HEK293 (cell line): ENCODE measurements around the gene AXIN1.
A peak's percentile ranks its signal among the peaks of the same experiment; 100 is the strongest.

Experiments used
- CTCF ChIA-PET: fragments of 350-600 bp; formaldehyde crosslinking; extraction: SDS; loops from one replicate; lab custom pipeline; 2021; ENCODE audit warnings: antibody characterized with exemption; lab: Yijun Ruan, JAX
- POLR2A ChIA-PET: fragments of 300-600 bp; formaldehyde crosslinking; extraction: SDS; loops from one replicate; lab custom pipeline; 2020; ENCODE audit warnings: antibody characterized with exemption, inconsistent platforms; lab: Yijun Ruan, JAX
- H3K27ac ChIP-seq: fragments of 200-500 bp; sonication (Bioruptor generic); 2 replicates; pipeline ENCODE4 v1.5.1; 2014; ENCODE audit warnings: low read depth, low read length, control low read depth, inconsistent platforms; ENCODE audit errors: extremely low read depth
- H3K36me3 ChIP-seq, 2 experiments: fragments of 200-500 bp in 1 of 2; sonication (Bioruptor generic) in 1 of 2; 1 replicate in 1 of 2; 2 replicates in 1 of 2; pipeline ENCODE4 v1.5.1; 2014 to 2017; ENCODE audit warnings: inconsistent platforms in 2 of 2, low read length in 2 of 2; ENCODE audit not compliant: control insufficient read depth in 2 of 2, insufficient read depth in 1 of 2
- H3K4me1 ChIP-seq: fragments of 200-500 bp; sonication (Bioruptor generic); 2 replicates; pipeline ENCODE4 v1.5.1; 2014; ENCODE audit warnings: mild to moderate bottlenecking, low read length, inconsistent platforms; ENCODE audit not compliant: control insufficient read depth, insufficient read depth
- H3K4me3 ChIP-seq: 2 replicates; pipeline ENCODE4 v1.5.1; 2011; ENCODE audit warnings: low read depth, mild to moderate bottlenecking, control low read depth, low read length, moderate library complexity
- H3K9me3 ChIP-seq: fragments of 200-500 bp; sonication (Bioruptor generic); 2 replicates; pipeline ENCODE4 v1.5.1; 2014; ENCODE audit warnings: low read depth, low read length, inconsistent platforms; ENCODE audit not compliant: control insufficient read depth, insufficient read depth
- SP7 ChIP-seq: fragments of 450-650 bp; formaldehyde crosslinking; IDR thresholded peaks from 2 replicates; pipeline ENCODE4 v1.5.1; 2016; ENCODE audit warnings: missing biosample characterization, missing genetic modification characterization
- YY1 ChIP-seq: fragments of 450-650 bp; formaldehyde crosslinking; IDR thresholded peaks from 2 replicates; pipeline ENCODE4 v1.5.1; 2018; ENCODE audit warnings: missing biosample characterization, missing genetic modification characterization
- ZBTB10 ChIP-seq: fragments of 450-650 bp; formaldehyde crosslinking; IDR thresholded peaks from 2 replicates; pipeline ENCODE4 v1.5.1; 2016; ENCODE audit warnings: missing biosample characterization, missing genetic modification characterization
- ZBTB48 ChIP-seq: fragments of 450-650 bp; formaldehyde crosslinking; IDR thresholded peaks from 2 replicates; pipeline ENCODE4 v1.5.1; 2016; ENCODE audit warnings: missing biosample characterization, missing genetic modification characterization
- ZBTB6 ChIP-seq: fragments of 450-650 bp; formaldehyde crosslinking; IDR thresholded peaks from 2 replicates; pipeline ENCODE4 v1.5.1; 2017; ENCODE audit warnings: missing biosample characterization, missing genetic modification characterization
- ZFHX2 ChIP-seq: fragments of 450-650 bp; formaldehyde crosslinking; conservative IDR thresholded peaks from 2 replicates; pipeline ENCODE4 v1.5.1; 2016; ENCODE audit warnings: missing biosample characterization, missing genetic modification characterization
- ZNF174 ChIP-seq: fragments of 450-650 bp; formaldehyde crosslinking; IDR thresholded peaks from 2 replicates; pipeline ENCODE4 v1.5.0; 2017; ENCODE audit warnings: missing biosample characterization, mild to moderate bottlenecking, missing genetic modification characterization
- ZNF23 ChIP-seq: fragments of 450-650 bp; formaldehyde crosslinking; IDR thresholded peaks from 2 replicates; pipeline ENCODE4 v1.5.1; 2016; ENCODE audit warnings: missing biosample characterization, missing genetic modification characterization, borderline replicate concordance
- ZNF248 ChIP-seq: fragments of 450-650 bp; formaldehyde crosslinking; IDR thresholded peaks from 2 replicates; pipeline ENCODE4 v1.5.1; 2017; ENCODE audit warnings: missing biosample characterization, missing genetic modification characterization
- ZNF26 ChIP-seq: fragments of 450-650 bp; formaldehyde crosslinking; IDR thresholded peaks from 2 replicates; pipeline ENCODE4 v1.5.1; 2016; ENCODE audit warnings: missing biosample characterization, missing genetic modification characterization
- ZNF311 ChIP-seq: fragments of 450-650 bp; formaldehyde crosslinking; IDR thresholded peaks from 2 replicates; pipeline ENCODE4 v1.5.1; 2017; ENCODE audit warnings: missing biosample characterization, missing genetic modification characterization, borderline replicate concordance
- ZNF416 ChIP-seq: fragments of 450-650 bp; formaldehyde crosslinking; IDR thresholded peaks from 2 replicates; pipeline ENCODE4 v1.5.1; 2016; ENCODE audit warnings: missing biosample characterization, missing genetic modification characterization
- ZNF48 ChIP-seq: fragments of 450-650 bp; formaldehyde crosslinking; IDR thresholded peaks from 2 replicates; pipeline ENCODE4 v1.5.1; 2016; ENCODE audit warnings: missing biosample characterization, missing genetic modification characterization
- ZNF488 ChIP-seq: fragments of 450-650 bp; formaldehyde crosslinking; IDR thresholded peaks from 2 replicates; pipeline ENCODE4 v1.5.1; 2016; ENCODE audit warnings: missing biosample characterization, missing genetic modification characterization
- ZNF558 ChIP-seq: fragments of 450-650 bp; formaldehyde crosslinking; IDR thresholded peaks from 2 replicates; pipeline ENCODE4 v1.5.1; 2016; ENCODE audit warnings: missing biosample characterization, missing genetic modification characterization
- ZNF623 ChIP-seq: fragments of 450-650 bp; formaldehyde crosslinking; IDR thresholded peaks from 2 replicates; pipeline ENCODE4 v1.5.1; 2016; ENCODE audit warnings: missing biosample characterization, missing genetic modification characterization
- ZNF654 ChIP-seq: fragments of 450-650 bp; formaldehyde crosslinking; IDR thresholded peaks from 2 replicates; pipeline ENCODE4 v1.5.1; 2016; ENCODE audit warnings: low read depth, missing biosample characterization, missing genetic modification characterization
- ZNF76 ChIP-seq: fragments of 450-650 bp; formaldehyde crosslinking; IDR thresholded peaks from 2 replicates; pipeline ENCODE4; 2016; ENCODE audit warnings: low read depth, missing biosample characterization, missing genetic modification characterization, borderline replicate concordance
- ZNF837 ChIP-seq: fragments of 450-650 bp; formaldehyde crosslinking; IDR thresholded peaks from 2 replicates; pipeline ENCODE4 v1.5.1; 2016; ENCODE audit warnings: missing biosample characterization, missing genetic modification characterization
- ZSCAN4 ChIP-seq: fragments of 450-650 bp; formaldehyde crosslinking; IDR thresholded peaks from 2 replicates; pipeline ENCODE4 v1.5.1; 2017; ENCODE audit warnings: missing biosample characterization, missing genetic modification characterization

The AXIN1 gene

GRCh38 chr16:356741-357140, 4.2 kb upstream of the AXIN1 start:
- H3K27ac ChIP-seq, result no peak overlapping the region
- H3K4me1 ChIP-seq, result no peaks in the 10 kb centered on the region
- no peaks in the 10 kb centered on the region for H3K36me3 ChIP-seq
- H3K4me3 ChIP-seq, result no peak overlapping the region
- no peaks in the 10 kb centered on the region for H3K9me3 ChIP-seq
- CTCF ChIA-PET, result interaction anchor here (0.5 kb wide), 1 partner anchor 34 kb away, joined by 4 read pairs; no protein-coding TSS in a partner anchor
- POLR2A ChIA-PET, result interaction anchor here (1.4 kb wide), 1 partner anchor 290 kb away, joined by 4 read pairs; no protein-coding TSS in a partner anchor
- TF ChIP-seq YY1 (no peak), ZSCAN4 (tag by site-specific recombination) (no peak), ZNF23 (tag by site-specific recombination) (no peak), ZNF623 (tag by site-specific recombination) (no peak), ZBTB10 (tag by site-specific recombination) (no peak), ZBTB6 (tag by site-specific recombination) (no peak), ZNF488 (no peak), ZNF174 (no peak), ZFHX2 (tag by site-specific recombination) (no peak), ZNF837 (tag by site-specific recombination) (no peak), ZBTB48 (no peak), SP7 (tag by site-specific recombination) (no peak), ZNF311 (tag by site-specific recombination) (no peak), ZNF26 (tag by site-specific recombination) (no peak), ZNF416 (tag by site-specific recombination) (no peak), ZNF76 (tag by site-specific recombination) (no peak), ZNF248 (tag by site-specific recombination) (no peak), ZNF654 (no peak), ZNF558 (tag by site-specific recombination) (no peak)
- TF ChIP-seq, all 188 proteins: peak for 0

- ChIA-PET POLR2A (no interaction called here), CTCF (interaction anchor here (0.7 kb wide), 1 partner anchor 9 kb away, joined by 4 read pairs; no protein-coding TSS in a partner anchor)
- H3K4me1 ChIP-seq, result peaks cover under 1% of the 10 kb centered on the region; the same call in 1 of the 2 replicates
These were observed 2.5 kb upstream of the AXIN1 start for GRCh38 chr16:354971-355461.

More at GRCh38 chr16:354971-355461, 2.5 kb upstream of the AXIN1 start:
- no peak overlapping the region for H3K4me3 ChIP-seq
- H3K9me3 ChIP-seq, result no peaks in the 10 kb centered on the region
- TF ChIP-seq ZFHX2 (tag by site-specific recombination) (0 out of 2 replicates have a peak, but pooled peaks have one; percentile 16), ZNF48 (tag by site-specific recombination) (no peak)
- H3K27ac ChIP-seq, result no peak overlapping the region
- peaks cover 0 to 8% of the 10 kb centered on the region in 2 experiments; a peak in 2 of 3 replicates for H3K36me3 ChIP-seq
